Stimulated activated CD4-positive, alpha-beta T cell treated with anti-CD3 and anti-CD28 coated beads, Interleukin-1b, Interleukin-23, amount 100 ng/mL, for 48 hours (primary cell): ENCODE data around the gene SUPT5H.

Experiments used
- DNase-seq: peaks from one replicate; pipeline ENCODE4 v3.0.0-alpha.2; 2020

Gene SUPT5H

GRCh38 chr19:39409208-39410016, 36.0 kb upstream of the SUPT5H start:
- DNase-seq, result peak; percentile 87

GRCh38 chr19:39410017-39410830, 35.2 kb upstream of the SUPT5H start:
- peak; percentile 61 for DNase-seq

- no peak for DNase-seq
Observed at GRCh38 chr19:39410831-39411080, 34.6 kb upstream of the SUPT5H start.

GRCh38 chr19:39411081-39411831, 34.1 kb upstream of the SUPT5H start:
- no peak for DNase-seq

GRCh38 chr19:39411832-39412099, 33.6 kb upstream of the SUPT5H start:
- peak; percentile 91 for DNase-seq

- peak; percentile 98 for DNase-seq
Observed at GRCh38 chr19:39412100-39412866, 33.1 kb upstream of the SUPT5H start, which contains the start of gene PLEKHG2. TSS of gene PLEKHG2 (plus strand) at chr19:39412669. CDS start at chr19:39414087, 1,418 bp downstream.

- DNase-seq, result no peak
Observed at GRCh38 chr19:39412867-39413271, 32.5 kb upstream of the SUPT5H start.

GRCh38 chr19:39413272-39413910, 32.0 kb upstream of the SUPT5H start:
- no peak for DNase-seq

- DNase-seq, result no peak
Observed at GRCh38 chr19:39413911-39414608, 31.3 kb upstream of the SUPT5H start.

GRCh38 chr19:39415111-39416046, 30.0 kb upstream of the SUPT5H start:
- DNase-seq, result no peak

- no peak for DNase-seq
Observed at GRCh38 chr19:39416152-39417120, 28.9 kb upstream of the SUPT5H start.

GRCh38 chr19:39417463-39418181, 27.8 kb upstream of the SUPT5H start:
- DNase-seq, result no peak

- DNase-seq, result no peak
Observed at GRCh38 chr19:39419003-39419402, 26.4 kb upstream of the SUPT5H start.

GRCh38 chr19:39420769-39421168, 24.6 kb upstream of the SUPT5H start:
- DNase-seq, result no peak

- no peak for DNase-seq
Observed at GRCh38 chr19:39422020-39422419, 23.4 kb upstream of the SUPT5H start.

- no peak for DNase-seq
Observed at GRCh38 chr19:39423258-39424086, 21.9 kb upstream of the SUPT5H start.

- no peak for DNase-seq
Observed at GRCh38 chr19:39424934-39425333, 20.4 kb upstream of the SUPT5H start.

- no peak for DNase-seq
Observed at GRCh38 chr19:39425744-39426143, 19.6 kb upstream of the SUPT5H start.
